Type B pancreatic cell (in vitro differentiated cells): ENCODE data around the gene INSYN1. TPM values are rescaled to one million over a fixed set of nuclear protein-coding genes. Genes with fewer than 3 reads are reported as not detected.

ENCODE experiments used
- DNase-seq: peaks from one replicate; pipeline ENCODE4 v3.0.0; 2021; ENCODE audit warnings: mixed read lengths; ENCODE audit not compliant: unreplicated experiment; ENCODE audit errors: extremely low spot score
- H3K27ac Mint-ChIP-seq: 2 replicates; pipeline ENCODE4 v1.8.0; 2021; ENCODE audit warnings: mild to moderate bottlenecking, mixed read lengths
- H3K27me3 Mint-ChIP-seq: 2 replicates; pipeline ENCODE4 v1.8.0; 2021; ENCODE audit warnings: mixed read lengths
- H3K36me3 Mint-ChIP-seq: 2 replicates; pipeline ENCODE4 v1.8.0; 2021; ENCODE audit warnings: mixed read lengths
- H3K4me1 Mint-ChIP-seq: one replicate; pipeline ENCODE4 v1.8.0; 2021; ENCODE audit warnings: mixed read lengths; ENCODE audit not compliant: unreplicated experiment
- H3K4me3 Mint-ChIP-seq: 2 replicates; pipeline ENCODE4 v1.8.0; 2021; ENCODE audit warnings: mild to moderate bottlenecking, mixed read lengths
- H3K9me3 Mint-ChIP-seq: 2 replicates; pipeline ENCODE4 v1.8.0; 2021; ENCODE audit warnings: mixed read lengths
- total RNA-seq: library from RNA; stranded (reverse); gene quantifications from 2 replicates; pipeline ENCODE4 v1.2.1, GENCODE V29; 2021; ENCODE audit warnings: low replicate concordance
- TF ChIP-seq, protein P1 (sequence below): fragments of 200-600 bp; sonication (generic); conservative IDR thresholded peaks from 2 replicates; pipeline ENCODE4 v1.5.0; 2021; ENCODE audit warnings: antibody characterized with exemption, mild to moderate bottlenecking

INSYN1 gene
- total RNA-seq, 1 donor from 2014 or later, result 5.8 TPM

DNA sequence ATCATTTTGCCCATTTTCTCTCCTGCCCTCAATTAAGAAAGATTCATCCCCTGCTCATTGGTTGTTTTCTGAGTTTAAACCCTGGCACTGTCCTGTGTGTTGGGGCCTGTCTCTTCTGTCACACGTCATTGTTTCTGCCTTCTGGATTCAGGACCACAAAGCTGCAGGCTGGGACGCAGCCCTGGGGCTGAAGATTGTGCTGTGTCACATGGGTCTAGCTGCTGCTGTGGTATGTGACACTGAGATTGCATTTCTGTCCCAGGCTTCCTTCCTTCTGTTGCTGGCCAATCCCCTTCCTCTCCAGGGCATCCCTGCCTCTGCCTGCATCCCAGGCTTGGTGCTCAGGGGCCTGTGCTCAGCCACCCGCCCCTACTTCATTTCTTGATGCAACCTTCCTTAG, 28.9 kb downstream of the INSYN1 start:
- Mint-ChIP-seq H3K36me3 (no peaks in the 10 kb centered on the region), H3K9me3 (no peaks in the 10 kb centered on the region), H3K4me1 (peaks cover 13% of the 10 kb centered on the region), H3K4me3 (no peak overlapping the region), H3K27ac (no peak overlapping the region), H3K27me3 (no peaks in the 10 kb centered on the region)
- no peak for DNase-seq
- TF ChIP-seq, protein P1, sequence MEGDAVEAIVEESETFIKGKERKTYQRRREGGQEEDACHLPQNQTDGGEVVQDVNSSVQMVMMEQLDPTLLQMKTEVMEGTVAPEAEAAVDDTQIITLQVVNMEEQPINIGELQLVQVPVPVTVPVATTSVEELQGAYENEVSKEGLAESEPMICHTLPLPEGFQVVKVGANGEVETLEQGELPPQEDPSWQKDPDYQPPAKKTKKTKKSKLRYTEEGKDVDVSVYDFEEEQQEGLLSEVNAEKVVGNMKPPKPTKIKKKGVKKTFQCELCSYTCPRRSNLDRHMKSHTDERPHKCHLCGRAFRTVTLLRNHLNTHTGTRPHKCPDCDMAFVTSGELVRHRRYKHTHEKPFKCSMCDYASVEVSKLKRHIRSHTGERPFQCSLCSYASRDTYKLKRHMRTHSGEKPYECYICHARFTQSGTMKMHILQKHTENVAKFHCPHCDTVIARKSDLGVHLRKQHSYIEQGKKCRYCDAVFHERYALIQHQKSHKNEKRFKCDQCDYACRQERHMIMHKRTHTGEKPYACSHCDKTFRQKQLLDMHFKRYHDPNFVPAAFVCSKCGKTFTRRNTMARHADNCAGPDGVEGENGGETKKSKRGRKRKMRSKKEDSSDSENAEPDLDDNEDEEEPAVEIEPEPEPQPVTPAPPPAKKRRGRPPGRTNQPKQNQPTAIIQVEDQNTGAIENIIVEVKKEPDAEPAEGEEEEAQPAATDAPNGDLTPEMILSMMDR, result no peak

DNA sequence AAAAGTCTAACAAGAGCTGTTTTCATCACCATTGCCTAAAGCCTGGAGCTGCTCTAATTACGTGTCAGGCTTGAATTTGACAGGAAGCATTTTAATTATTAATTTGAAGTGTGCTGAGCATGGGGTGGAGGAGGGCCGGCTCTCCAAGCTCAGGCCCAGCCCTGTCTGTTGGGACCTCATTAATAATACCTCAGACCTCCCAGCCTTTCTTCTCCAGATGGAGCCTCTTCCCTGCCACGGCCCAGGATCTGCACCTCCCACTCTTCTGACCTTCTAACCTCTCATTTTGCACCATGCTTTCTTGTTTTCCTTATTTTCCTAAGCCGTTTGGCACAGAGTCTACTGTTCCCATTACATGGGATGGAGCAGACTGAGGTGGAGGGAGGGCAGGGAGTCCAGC, 30.0 kb downstream of the INSYN1 start:
- no peaks in the 10 kb centered on the region for H3K36me3 Mint-ChIP-seq
- no peak overlapping the region for H3K4me3 Mint-ChIP-seq
- no peaks in the 10 kb centered on the region for H3K9me3 Mint-ChIP-seq
- H3K4me1 Mint-ChIP-seq, result peaks cover 13% of the 10 kb centered on the region
- TF ChIP-seq, protein P1, result no peak
- DNase-seq, result no peak
- H3K27ac Mint-ChIP-seq, result no peak overlapping the region
- H3K27me3 Mint-ChIP-seq, result no peaks in the 10 kb centered on the region

DNA sequence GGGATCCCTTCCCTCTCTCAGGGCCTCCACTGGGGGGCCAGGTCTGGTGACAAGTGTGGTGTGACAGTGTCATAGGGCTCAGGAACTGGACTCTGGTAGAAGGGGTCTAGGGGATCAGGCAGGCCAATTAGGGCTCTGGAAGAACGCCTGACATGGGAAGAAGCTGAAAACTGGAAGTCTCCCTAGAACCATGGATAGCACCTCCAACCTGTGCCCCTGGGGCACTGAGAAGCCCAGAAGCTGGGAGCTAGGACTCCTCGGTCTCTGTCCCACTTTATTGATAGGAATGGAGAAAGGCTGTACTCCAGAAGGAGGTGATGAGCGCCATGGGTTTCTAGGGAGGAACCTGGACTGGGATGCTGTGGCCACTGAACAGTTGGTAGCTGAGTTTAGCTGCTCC, 30.7 kb downstream of the INSYN1 start:
- Mint-ChIP-seq H3K4me3 (no peak overlapping the region), H3K4me1 (peaks cover 13% of the 10 kb centered on the region), H3K27ac (no peak overlapping the region), H3K9me3 (no peaks in the 10 kb centered on the region), H3K27me3 (no peaks in the 10 kb centered on the region), H3K36me3 (no peaks in the 10 kb centered on the region)
- TF ChIP-seq, protein P1, result no peak
- DNase-seq, result no peak

DNA sequence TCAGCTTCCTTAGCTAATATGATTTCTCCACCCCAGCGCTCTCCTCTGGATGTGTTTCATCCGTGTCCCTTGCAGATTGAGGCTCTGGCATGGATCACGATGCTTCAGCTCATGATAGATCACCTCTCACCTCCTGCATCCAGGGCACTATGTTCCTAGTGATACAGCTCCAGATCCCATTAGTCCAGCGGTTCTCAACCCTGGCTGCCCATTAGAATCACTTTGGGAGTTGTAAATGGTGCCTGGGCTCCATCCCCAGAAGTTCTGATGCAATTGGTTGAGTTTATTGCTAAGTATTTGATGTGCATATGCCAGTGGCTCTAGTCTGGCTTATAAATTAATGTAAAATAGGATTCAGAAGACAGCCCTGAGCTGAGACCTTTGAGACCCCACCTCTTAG, 34.5 kb downstream of the INSYN1 start:
- Mint-ChIP-seq H3K27ac (no peak overlapping the region), H3K9me3 (no peaks in the 10 kb centered on the region), H3K4me3 (no peak overlapping the region), H3K4me1 (peaks cover 6% of the 10 kb centered on the region), H3K27me3 (no peaks in the 10 kb centered on the region), H3K36me3 (peaks cover 2% of the 10 kb centered on the region)
- TF ChIP-seq, protein P1, result no peak
- no peak for DNase-seq

DNA sequence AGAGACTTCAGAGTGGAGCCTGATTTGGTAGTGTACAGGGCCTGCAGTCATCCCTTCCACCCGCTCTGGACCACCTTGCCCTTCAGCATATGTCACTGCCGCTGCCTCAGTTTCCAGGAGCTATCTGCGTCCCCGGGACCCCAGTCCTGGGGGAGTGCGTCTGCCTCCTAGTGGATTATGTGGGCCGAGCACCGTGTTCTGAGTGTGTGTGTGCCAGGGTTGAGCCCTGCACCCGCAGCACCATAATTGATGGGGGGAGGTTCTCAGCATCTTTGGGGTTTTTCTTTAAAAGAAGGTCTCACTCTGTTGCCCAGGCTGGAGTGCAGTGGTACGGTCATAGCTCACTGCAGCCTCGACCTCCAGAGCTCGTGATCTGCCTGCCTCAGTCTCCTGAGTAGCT, 35.3 kb downstream of the INSYN1 start:
- H3K27ac Mint-ChIP-seq, result no peak overlapping the region
- no peaks in the 10 kb centered on the region for H3K9me3 Mint-ChIP-seq
- H3K36me3 Mint-ChIP-seq, result peaks cover 11% of the 10 kb centered on the region
- no peaks in the 10 kb centered on the region for H3K27me3 Mint-ChIP-seq
- TF ChIP-seq, protein P1, result peak; percentile 51
- no peak for DNase-seq
- H3K4me3 Mint-ChIP-seq, result no peak overlapping the region
- H3K4me1 Mint-ChIP-seq, result no peaks in the 10 kb centered on the region

DNA sequence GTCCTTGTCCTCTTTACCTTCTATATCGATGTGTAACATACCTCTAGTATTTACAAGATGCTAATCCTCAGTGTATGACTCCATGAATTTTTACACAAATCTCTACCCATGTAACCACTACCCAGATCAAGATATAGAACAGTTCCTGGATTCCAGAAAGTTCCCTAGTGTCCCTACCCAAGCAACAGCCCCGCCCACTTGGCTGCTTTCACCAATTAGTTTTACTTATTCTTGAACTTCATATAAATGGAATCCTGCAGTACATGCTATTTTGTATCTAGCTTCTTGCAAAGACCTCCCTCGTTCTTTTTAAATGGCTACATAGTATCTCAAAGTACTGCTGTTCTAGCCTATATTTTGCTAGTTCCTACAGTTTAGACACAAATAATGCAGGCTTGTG, 35.9 kb downstream of the INSYN1 start:
- H3K27me3 Mint-ChIP-seq, result no peaks in the 10 kb centered on the region
- no peaks in the 10 kb centered on the region for H3K9me3 Mint-ChIP-seq
- peaks cover 12% of the 10 kb centered on the region for H3K36me3 Mint-ChIP-seq
- no peaks in the 10 kb centered on the region for H3K4me1 Mint-ChIP-seq
- TF ChIP-seq, protein P1, result no peak
- H3K27ac Mint-ChIP-seq, result no peak overlapping the region
- H3K4me3 Mint-ChIP-seq, result no peak overlapping the region
- no peak for DNase-seq
